Kidney epithelial cell (primary cell): Measurements from ENCODE around the gene PYY. TPM values are rescaled to one million over a fixed set of nuclear protein-coding genes. Genes with fewer than 3 reads are reported as not detected.

ENCODE experiments used
- DNase-seq: peaks from one replicate; pipeline ENCODE4 v3.0.0-alpha.2; 2010; ENCODE audit warnings: low read depth
- H3K27me3 ChIP-seq: 2 replicates; pipeline ENCODE4 v1.6.0; 2011; ENCODE audit warnings: low read length; ENCODE audit not compliant: control insufficient read depth, insufficient read depth
- H3K36me3 ChIP-seq: 2 replicates; pipeline ENCODE4 v1.5.1; 2011; ENCODE audit warnings: low read length; ENCODE audit not compliant: control insufficient read depth, insufficient read depth
- H3K4me3 ChIP-seq: 2 replicates; pipeline ENCODE4 v1.5.1; 2011; ENCODE audit warnings: low read depth, mild to moderate bottlenecking, control low read depth, low read length
- CTCF ChIP-seq: IDR thresholded peaks from 2 replicates; pipeline ENCODE4 v1.5.1; 2011; ENCODE audit warnings: mild to moderate bottlenecking, moderate library complexity, low read length, control low read depth, inconsistent platforms; ENCODE audit not compliant: insufficient read depth, poor library complexity, severe bottlenecking
- total RNA-seq: library from RNA; depleted of rRNA; stranded (reverse); fragments of >200 nt; gene quantifications from 2 replicates; pipeline ENCODE4 v1.2.3, GENCODE V29; 2015

PYY gene
- total RNA-seq, 1 donor from 2014 or later: not detected

- H3K36me3 ChIP-seq: no peaks in the 10 kb centered on the region
- no peak for DNase-seq
- peaks cover 31% of the 10 kb centered on the region for H3K27me3 ChIP-seq
- no peak overlapping the region for H3K4me3 ChIP-seq
- no peak for TF ChIP-seq CTCF
These were observed 29.4 kb upstream of the PYY start for GRCh38 chr17:43983196-43983514.

GRCh38 chr17:43982171-43982570, 28.4 kb upstream of the PYY start:
- no peak for TF ChIP-seq CTCF
- Histone ChIP-seq H3K36me3 (no peaks in the 10 kb centered on the region), H3K4me3 (no peak overlapping the region), H3K27me3 (peaks cover 27% of the 10 kb centered on the region)
- DNase-seq: no peak

- H3K27me3 ChIP-seq: peaks cover 25% of the 10 kb centered on the region
- H3K4me3 ChIP-seq: no peak overlapping the region
- TF ChIP-seq CTCF: no peak
- DNase-seq: no peak
- H3K36me3 ChIP-seq: no peaks in the 10 kb centered on the region
These were observed 25.9 kb upstream of the PYY start for GRCh38 chr17:43979671-43980070.

- H3K4me3 ChIP-seq: no peak overlapping the region
- no peak for DNase-seq
- no peaks in the 10 kb centered on the region for H3K36me3 ChIP-seq
- H3K27me3 ChIP-seq: peaks cover 22% of the 10 kb centered on the region
- TF ChIP-seq CTCF: no peak
These were observed 25.3 kb upstream of the PYY start for GRCh38 chr17:43979011-43979410.

- no peak for DNase-seq
- TF ChIP-seq CTCF: no peak
- Histone ChIP-seq H3K4me3 (no peak overlapping the region), H3K36me3 (no peaks in the 10 kb centered on the region), H3K27me3 (peaks cover 13% of the 10 kb centered on the region)
These were observed 24.3 kb upstream of the PYY start for GRCh38 chr17:43978078-43978477.

GRCh38 chr17:43976963-43977837, 23.5 kb upstream of the PYY start:
- Histone ChIP-seq H3K27me3 (peaks cover 13% of the 10 kb centered on the region), H3K36me3 (no peaks in the 10 kb centered on the region), H3K4me3 (no peak overlapping the region)
- TF ChIP-seq CTCF: no peak
- DNase-seq: no peak
